GM18517 (cell line): ENCODE results near the gene SPDYE1.
A peak's percentile ranks its signal among the peaks of the same experiment; 100 is the strongest.
"Not testable (repeated sequence)": the region's sequence is repeated elsewhere in the genome, so short reads cannot be mapped to it uniquely, and the experiment has no call there.

Experiments
- ATAC-seq: cut with Tn5 transposase; IDR thresholded peaks from one replicate; pipeline ENCODE4 v1.9.1; 2021; ENCODE audit warnings: mild to moderate bottlenecking, moderate library complexity; ENCODE audit not compliant: unreplicated experiment

Gene SPDYE1

DNA sequence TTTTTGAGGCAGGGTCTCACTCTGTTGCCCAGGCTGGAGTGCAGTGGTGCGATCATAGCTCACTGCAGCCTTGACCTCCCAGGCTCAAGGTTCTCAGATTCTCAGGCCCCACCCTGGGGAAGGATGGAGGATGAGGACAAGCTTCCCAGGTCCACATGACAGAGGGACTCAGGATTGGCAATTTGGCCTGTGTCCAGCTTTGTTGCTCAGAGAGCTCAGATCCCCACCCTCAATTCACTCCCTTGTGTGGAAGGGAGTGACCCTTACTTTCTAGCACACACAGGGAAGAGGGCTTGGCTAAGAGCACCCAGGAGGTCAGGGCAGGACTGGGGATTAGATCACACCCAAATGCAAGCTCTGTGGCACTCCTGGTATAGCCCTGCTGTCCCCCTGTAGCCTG lies 6.9 kb upstream of the SPDYE1 start:
- not testable (repeated sequence) for ATAC-seq

DNA sequence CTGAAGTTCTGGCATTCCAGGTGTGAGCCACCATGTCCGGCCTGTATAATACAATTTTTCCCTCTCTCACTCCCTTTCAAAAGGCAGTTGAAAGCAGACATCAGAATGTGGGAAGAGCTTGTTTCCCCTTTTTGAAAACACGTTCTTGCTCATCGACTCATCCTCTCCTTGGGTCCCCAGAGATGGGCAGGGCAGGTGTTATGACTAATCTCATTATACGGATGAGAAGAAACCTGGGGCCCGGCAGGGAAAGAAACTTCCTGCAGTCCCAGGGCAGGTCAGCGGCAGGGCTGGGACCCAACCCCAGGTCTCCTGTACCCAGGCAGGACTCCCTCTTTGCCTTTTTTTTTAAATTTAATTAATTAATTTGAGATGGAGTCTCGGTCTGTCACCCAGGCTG lies 4.8 kb upstream of the SPDYE1 start:
- peak; percentile 93 for ATAC-seq

DNA sequence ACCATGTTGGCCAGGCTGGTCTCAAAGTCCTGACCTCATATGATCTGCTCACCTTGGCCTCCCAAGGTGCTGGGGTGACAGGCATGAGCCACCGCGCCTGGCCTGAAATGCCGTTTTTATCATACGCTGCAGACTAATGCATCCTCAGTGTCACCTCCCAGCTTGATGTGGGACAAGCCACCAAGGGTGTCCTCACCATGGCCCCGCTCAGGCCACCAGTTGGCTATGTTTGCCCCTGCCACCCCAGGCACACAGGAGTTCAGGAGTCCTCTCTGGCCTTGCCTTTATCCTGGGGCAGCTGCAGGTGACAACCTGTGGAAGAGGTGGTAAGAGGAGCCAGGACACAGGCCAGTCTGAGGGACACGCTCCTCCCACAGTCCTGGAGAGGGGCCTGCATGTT lies 3.0 kb upstream of the SPDYE1 start:
- ATAC-seq, result not testable (repeated sequence)

DNA sequence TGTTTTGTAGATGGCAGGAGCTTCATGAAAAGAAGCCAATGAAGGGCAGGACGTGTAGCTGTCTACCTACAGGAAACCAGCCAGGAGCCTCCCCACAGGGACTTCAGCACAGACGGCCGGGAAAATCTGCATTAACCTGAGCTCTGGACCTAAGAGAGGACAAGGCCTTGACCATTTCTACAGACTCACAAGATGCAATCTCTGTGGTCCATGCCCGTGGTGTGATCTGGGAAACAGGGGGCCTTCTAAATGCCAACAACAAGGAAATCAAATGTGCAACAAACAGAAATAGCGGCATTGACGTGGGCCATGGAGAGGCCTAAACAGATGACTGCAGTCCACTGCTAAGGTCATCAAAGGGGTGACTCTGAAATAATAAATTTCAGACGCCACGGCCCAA lies 14.4 kb downstream of the SPDYE1 start:
- ATAC-seq, result not testable (repeated sequence)

DNA sequence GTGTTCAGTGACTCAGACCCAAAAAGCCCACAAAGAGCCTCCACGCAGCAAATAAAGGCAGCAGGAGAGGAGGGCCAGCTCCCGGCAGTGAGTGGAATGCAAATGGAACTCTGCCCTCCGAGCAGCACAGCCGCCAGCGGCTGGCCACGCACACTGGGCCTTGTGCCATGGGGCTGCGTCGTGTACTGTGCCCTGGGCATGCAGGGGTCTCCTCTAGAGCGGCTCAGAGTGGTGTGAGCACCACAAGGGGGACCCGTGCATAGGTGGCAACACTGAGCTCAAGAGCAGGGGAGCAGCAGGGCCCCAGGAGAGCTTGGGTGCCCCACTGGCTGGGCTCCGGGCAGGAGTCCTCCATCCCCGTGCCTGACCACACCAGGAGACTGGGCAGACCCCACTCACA lies 17.4 kb downstream of the SPDYE1 start:
- ATAC-seq, result not testable (repeated sequence)

DNA sequence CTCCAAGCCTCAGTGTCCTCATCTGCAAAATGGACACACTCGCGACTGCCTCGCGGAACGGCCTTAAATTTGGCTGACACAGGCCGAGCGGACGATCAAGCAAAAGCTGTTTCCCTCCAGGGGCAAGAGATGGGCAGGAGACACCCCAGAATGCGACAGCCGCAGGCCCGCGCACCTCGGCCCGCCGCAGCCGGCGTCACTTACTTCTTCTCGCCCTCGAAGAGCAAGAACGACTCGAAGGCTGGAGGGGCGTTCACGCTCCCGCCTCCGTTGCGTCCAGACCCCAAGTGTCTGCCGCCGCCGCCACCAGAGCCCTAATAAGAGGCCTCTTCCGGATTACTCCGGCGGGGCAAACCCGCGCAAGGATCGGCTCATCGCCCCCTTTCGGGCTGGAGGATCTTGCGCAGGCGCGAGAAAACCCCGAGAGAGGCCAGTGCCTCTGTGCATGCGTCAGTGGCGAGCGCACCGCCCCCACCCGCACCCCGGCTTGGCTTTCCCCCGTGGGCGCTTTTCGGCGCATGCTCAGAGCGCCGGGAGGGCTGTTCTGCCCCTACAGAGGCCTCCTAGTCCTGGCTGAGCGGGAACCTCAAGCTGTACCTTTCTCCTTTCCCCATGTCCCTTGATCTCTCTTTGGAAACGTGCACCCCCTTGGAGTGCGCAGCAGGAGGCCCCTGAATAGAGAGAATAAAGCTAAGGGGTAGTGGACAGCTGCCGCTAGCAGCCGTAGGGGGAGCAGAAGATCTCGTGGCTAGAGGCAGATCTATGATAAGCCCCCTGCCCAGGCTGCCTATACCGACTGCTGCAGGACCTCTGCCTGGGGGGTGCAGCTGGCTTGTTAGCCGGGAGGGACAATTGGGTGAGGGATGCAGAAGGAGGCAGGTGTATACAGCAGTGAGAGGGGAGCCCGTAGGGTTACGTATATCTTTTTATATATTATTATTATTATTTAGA lies 21.4 kb downstream of the SPDYE1 start:
- peak; percentile 94 for ATAC-seq

DNA sequence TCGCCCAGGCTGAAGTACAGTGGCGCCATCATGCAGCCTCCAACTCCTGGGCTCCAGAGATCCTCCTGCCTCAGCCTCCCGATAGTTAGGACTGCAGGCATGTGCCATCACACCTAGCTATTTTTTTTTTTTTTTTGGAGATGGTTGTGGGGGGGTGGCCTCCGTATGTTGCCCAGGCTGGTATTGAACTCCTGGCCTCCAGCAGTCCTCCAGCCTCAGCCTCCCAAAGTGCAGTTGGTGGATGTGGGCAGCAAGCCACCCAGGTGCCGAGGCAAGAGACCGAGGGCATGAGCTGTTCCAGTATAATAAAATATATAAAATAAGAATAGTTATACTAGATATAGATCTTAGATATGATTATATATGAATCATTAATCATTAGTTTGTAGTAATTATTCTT lies 22.1 kb downstream of the SPDYE1 start:
- ATAC-seq, result not testable (repeated sequence)

DNA sequence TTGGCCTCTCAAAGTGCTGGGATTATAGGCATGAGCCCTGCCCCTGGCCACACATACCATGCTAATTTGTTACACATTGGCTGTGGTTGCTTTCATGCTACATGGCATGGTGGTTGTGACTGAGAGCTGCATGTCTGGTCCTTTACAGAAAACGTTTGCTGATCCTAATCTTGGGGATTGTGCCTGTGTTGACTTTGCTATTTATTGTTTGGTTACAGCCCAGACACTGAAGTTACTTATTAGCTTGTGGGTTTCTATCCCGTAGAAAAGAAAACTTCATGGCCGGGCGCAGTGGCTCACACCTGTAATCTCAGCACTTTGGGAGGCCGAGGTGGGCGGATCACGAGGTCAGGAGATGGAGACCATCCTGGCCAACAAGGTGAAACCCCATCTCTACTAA lies 24.4 kb downstream of the SPDYE1 start:
- not testable (repeated sequence) for ATAC-seq

DNA sequence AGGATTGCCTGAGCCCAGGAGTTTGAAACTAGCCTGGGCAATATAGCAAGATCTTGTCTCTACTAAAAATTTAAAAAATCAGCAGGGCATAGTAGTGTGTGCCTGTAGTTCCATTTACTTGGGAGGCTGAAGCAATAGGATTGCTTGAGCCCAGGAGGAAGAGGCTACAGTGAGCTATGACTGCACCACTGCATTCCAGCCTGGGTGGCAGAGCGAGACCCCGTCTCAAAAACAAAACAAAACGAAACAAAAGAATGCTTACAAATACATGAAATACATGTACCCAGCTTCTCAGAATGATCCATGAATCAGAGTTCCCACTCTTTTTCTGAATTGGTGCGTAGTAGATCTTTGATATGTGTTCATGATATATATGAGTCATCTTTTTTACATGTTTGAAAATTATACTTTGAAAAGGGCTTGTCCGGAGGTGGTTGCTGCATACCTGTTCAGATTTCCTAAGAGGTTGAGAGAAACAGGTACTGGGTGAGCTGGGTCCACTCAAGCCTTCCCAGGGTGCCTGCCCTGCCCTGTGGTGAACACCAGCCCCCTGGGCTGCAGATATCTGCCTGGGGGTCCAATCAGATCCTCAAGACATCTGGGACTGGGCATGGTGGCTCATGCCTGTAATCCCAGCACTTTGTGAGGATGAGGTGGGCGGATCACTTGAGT lies 25.2 kb downstream of the SPDYE1 start:
- ATAC-seq, result not testable (repeated sequence)

DNA sequence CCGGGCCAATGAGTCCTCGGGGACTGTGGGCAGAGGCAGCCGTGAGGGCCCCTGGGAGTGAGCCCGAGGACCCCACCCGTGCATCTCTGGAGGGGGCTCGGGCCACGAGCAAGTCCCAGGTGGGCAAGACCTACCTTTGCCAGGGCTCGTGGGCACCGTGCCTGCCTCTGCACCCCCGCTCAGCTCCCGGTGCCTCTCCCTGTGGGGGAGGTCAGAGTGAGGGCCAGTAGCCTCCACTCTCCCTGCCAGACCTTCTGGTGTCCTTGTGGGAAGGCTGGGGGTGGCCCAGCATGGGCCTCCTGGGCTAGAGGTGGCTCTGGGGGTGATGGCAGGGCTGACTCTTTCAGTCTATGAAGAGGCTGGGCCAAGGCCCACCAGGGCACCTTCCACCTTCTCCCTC lies 31.7 kb downstream of the SPDYE1 start:
- ATAC-seq, result not testable (repeated sequence)

DNA sequence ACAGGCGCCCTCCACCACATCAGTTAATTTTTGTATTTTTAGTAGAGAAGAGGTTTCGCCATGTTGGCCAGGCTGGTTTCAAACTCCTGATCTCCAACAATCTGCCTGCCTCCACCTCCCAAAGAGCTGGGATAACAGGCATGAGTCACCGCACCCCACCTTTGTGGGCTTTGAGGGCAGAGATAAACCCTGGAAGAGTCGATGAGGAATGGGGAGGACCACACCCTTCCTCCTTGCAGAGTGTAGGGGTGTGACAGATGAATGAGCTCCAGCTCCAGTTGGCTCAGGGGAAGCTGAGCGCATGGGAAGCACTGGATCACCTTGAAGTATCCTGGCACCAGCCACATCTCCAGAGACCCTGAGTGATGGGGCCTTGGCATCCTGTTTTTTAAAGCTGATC lies 32.3 kb downstream of the SPDYE1 start:
- not testable (repeated sequence) for ATAC-seq

DNA sequence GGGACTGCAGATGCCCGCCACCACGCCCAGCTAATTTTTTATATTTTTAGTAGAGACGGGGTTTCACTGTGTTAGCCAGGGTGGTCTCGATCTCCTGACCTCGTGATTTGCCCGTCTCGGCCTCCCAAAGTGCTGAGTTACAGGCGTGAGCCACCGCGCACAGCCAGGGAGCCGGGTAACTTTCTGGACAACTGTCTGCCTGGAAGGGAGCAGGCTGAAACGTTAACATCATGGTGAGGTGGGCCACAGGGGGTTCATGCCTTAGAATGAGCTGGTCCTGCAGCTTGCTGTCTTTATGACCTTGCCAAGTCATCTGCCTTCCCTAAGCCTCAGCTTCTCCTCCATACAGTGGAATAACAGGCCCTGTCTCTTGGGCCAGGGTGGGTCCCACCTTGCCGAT lies 33.6 kb downstream of the SPDYE1 start:
- not testable (repeated sequence) for ATAC-seq

DNA sequence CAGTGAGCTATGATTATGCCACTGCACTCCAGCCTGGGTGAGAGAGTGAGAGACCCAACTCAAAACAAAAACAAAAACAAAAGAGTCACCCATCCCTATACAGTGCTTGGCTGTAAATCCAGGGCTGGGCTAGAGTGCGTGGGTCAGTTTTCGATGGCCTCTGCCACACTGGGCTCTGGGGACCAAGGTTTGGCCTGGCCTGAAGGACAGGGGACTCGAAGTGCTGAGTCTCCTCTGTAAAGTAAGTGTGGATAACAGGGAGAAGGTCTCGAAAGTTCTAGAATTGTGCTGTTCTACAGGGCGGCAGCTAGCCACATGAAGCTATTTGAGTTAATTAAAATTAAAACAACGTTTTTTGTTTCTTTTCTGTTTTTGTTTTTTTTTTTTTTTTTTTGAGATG lies 34.3 kb downstream of the SPDYE1 start:
- ATAC-seq, result not testable (repeated sequence)

DNA sequence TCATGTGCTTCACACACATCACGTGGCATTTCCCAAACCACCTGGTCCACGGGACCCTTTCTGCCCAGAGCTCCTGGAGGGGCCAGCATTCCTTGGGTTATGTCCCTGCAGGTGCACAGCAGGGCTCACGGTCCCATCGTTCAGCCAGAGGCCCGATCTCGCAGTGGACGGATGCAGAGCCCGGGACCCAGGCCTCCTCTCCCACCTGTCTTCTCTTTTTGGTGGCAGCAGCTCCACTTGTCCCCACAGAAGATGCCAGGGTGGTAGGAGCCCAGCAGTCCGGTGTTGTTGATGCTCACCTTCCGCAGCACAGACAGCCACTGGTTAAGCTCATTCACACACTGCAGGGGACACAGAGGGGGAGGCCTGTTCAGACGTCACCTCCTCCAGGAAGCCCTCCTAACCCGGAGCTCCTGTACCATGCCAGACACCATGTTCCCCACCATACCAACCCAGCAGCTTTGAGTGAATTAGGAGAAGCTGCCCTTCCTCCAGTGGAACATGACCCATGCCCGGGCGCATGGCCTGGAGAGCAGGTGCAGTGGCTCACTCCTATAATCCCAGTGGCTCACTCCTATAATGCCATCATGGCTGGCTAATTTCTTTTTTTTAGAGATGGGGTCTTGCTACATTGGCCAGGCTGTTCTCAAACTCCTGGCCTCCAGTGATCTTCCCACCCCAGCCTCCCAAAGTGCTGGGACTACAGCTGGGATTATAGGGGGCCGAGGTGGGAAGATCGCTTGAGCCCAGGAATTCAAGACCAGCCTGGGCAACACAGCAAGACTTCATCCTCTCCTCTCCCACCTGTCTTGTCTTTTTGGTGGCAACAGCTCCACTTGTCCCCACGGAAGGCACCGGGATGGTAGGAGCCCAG lies 36.5 kb downstream of the SPDYE1 start:
- ATAC-seq, result not testable (repeated sequence)

DNA sequence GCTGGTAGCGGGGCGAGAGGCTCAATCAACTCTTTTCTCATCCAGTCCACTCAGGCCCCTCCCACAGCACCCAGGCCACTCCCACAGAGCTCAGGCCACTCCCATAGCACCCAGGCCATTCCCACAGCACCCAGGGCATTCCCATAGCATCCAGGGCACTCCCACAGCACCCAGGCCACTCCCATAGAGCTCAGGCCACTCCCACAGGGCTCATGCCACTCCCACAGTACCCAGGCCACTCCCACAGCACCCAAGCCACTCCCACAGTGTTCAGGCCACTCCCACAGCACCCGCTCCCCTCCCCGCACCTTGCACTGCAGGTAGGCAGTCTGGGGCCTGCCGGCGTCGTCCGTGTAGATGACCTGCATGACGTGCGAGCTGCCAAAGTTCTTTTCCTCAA lies 38.7 kb downstream of the SPDYE1 start:
- not testable (repeated sequence) for ATAC-seq

DNA sequence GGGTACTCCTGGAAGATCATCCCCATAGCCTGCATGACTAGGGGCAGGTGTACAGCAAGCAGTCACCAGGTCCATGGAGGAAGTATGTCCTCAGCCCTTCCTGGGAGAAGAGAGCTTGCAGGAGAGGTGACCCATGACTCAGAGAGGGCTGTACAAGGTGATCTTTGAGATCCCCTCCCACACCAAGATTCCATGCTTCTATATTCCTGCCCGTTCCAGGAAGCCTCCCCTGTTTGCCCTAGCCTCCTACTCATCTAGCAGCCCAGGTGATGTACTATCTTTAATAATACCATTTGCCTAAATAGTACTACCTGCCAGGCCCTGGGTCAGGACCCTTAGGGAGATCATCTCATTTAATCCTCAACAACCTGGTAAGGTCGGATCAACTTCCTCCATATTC lies 40.3 kb downstream of the SPDYE1 start:
- ATAC-seq, result not testable (repeated sequence)

DNA sequence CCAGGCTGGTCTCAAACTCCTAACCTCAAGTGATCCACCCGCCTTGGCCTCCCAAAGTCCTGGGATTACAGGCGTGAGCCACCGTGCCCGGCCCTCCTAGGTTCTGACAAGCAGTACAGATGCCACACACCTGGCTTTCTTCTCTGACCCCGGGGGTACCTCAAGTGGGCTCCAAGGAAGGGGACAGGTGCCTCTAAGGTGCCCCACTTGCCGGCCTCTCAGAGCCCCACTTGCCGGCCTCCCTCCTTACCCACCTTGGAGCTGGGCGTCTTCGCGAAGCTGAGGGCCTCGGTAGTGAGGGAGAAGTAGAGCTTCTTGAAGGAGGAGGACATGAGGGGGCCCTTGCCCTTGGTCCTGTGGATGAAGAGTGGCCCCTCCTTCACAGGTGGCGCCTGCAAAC lies 40.9 kb downstream of the SPDYE1 start:
- not testable (repeated sequence) for ATAC-seq

DNA sequence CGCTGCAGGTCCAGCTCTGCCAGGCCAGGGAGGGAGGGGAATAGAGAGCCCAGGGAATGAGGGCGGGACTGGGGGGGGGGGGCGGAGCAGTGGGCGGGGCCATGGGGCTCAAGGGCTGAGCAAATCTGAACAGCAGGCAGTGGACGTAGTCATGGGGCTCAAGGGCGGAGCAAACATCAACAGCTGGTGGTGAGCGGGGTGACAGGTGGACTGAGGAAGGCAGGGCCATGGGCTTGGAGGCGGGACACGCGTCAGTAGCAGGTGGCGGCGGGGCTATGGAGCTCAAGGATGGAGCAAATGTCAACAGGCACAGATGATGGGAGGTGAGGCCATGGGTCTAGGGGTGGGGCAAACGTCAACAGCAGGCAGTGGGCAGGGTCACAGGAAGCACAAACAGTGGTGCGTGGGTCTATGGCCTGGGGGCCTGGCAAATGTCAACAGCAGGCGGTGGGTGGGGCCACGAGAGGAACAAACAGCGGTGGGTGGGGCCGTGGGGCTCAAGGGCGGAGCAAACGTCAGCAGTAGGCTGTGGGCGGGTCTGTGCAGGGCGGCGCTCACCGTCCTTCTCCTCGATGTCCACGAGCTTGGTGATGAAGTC lies 41.4 kb downstream of the SPDYE1 start:
- ATAC-seq, result peak; percentile 55

DNA sequence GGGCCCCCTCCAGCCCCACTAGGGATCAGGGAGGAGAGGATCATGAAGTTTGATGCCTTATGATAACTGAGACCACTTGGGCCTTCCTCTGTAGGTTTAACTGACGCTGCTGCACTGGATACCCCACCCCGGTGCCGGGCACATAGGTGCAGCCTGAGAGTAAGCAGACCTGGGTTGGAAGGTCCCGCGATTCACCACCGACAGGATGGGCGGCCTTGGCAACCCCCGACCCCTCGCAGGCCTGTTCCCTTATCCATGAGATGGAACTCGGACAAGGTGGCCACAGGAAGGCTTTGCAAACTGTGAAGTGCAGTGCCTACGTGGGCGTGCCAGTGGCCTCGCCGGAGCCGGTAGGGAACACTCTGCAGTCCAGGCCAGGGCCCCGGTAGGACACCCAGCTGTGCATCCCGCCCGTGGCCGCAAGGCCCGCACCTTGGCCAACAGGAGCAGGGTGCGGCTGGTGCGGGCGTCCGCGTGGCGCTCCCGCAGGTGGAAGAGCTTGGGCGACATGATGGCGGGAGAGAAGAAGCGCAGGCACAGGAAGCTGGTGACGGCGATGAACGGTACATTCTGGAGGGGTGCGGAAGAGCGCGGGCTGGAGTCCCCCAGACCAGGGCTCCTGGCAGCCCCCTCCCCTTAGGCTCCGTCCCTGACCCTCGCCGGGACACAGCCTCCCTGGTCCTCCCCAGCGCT lies 42.2 kb downstream of the SPDYE1 start:
- not testable (repeated sequence) for ATAC-seq

DNA sequence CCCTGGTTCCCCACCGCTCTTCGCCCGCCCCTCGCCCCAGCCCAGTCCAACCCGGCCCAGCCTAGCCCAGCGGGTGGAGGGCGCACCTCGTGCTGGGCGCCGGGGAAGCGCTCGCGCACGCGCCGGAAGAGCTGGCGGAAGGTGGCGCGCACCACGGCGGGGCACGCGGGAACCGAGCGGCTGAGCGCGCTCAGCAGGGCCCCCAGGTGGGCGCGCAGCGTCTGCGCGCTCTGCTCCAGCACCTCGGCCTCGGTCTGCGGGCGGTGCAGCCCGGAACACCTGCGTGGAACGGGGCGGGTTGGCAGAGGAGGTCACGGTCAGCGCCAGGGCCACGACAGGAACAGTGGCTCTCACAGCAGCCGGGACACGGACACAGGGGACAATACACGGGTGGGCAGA lies 42.8 kb downstream of the SPDYE1 start:
- ATAC-seq, result not testable (repeated sequence)
